CD4-positive, alpha-beta T cell treated with Interleukin-17A for 1 hour (primary cell): ENCODE data around the gene SCAMP1.

Experiments used
- DNase-seq: peaks from one replicate; pipeline ENCODE4 v3.0.0-alpha.2; 2020

SCAMP1 gene

GRCh38 chr5:78518365-78519197 is 158.2 kb downstream of the SCAMP1 start:
- DNase-seq = no peak

- DNase-seq = no peak
Observed at GRCh38 chr5:78519198-78519941, 159.0 kb downstream of the SCAMP1 start.

GRCh38 chr5:78521455-78521854 is 161.0 kb downstream of the SCAMP1 start:
- DNase-seq = no peak

GRCh38 chr5:78522476-78523260 is 162.3 kb downstream of the SCAMP1 start:
- DNase-seq = no peak

GRCh38 chr5:78523314-78524193 is 163.1 kb downstream of the SCAMP1 start:
- no peak for DNase-seq

- no peak for DNase-seq
Observed at GRCh38 chr5:78526049-78526525, 165.7 kb downstream of the SCAMP1 start.

- no peak for DNase-seq
Observed at GRCh38 chr5:78527054-78527859, 166.8 kb downstream of the SCAMP1 start.

- DNase-seq = no peak
Observed at GRCh38 chr5:78527925-78528324, 167.5 kb downstream of the SCAMP1 start.
